Stimulated activated naive CD8-positive, alpha-beta T cell treated with anti-CD3 and anti-CD28 coated beads, Interleukin-15, Interleukin-2, amounts not matched to agents 100 ng/mL and 50 ng/mL, for 24 hours (primary cell): ENCODE results near the gene PTPRT.

Experiments
- H3K27ac Mint-ChIP-seq: one replicate; pipeline ENCODE4 v1.8.0; 2021; ENCODE audit warnings: mild to moderate bottlenecking, mixed read lengths
- H3K27me3 Mint-ChIP-seq: one replicate; pipeline ENCODE4 v1.8.0; 2021; ENCODE audit warnings: mixed read lengths
- H3K36me3 Mint-ChIP-seq: one replicate; pipeline ENCODE4 v1.8.0; 2021; ENCODE audit warnings: low read depth, mixed read lengths
- H3K4me1 Mint-ChIP-seq: one replicate; pipeline ENCODE4 v1.8.0; 2021; ENCODE audit warnings: low read depth, mixed read lengths
- H3K4me3 Mint-ChIP-seq: one replicate; pipeline ENCODE4 v1.8.0; 2021; ENCODE audit warnings: mild to moderate bottlenecking, mixed read lengths
- H3K9me3 Mint-ChIP-seq: one replicate; pipeline ENCODE4 v1.8.0; 2021; ENCODE audit warnings: mixed read lengths

PTPRT gene

DNA sequence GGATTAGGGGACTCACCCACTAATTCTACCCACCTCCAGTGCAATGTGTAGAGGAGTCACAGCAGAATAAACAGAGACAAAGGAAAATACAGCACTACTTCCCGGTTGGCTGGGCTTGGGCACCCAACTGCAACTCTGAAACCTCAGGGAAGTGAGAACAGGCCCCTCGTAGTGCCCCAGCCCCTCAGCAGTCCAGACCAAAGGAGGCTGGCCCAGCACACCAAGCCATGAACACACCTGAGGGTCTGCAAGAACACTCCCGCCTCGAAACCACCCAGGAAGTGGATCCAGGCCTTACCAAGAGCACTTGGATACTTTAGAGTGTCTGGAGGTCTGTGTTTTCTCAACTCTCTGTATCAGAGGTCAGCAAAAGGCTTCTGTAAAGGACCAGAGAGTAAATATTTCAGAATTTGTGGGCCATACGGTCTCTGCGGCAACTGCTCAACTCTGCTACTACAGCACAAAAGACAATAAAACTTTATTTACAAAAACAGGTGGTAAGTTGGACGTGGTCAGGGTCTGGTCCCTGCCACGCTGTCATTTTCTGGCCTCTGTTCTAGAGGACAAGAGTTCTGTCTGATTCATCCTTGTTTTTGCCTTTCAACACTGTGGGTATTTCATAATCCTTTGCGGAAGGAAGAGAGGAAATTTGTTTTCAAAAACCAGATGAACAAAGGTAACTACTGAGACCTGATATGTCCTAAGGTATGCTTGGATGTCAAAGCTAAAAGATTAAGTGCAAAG, 154.6 kb downstream of the PTPRT start:
- no peak overlapping the region for H3K27ac Mint-ChIP-seq
- H3K27me3 Mint-ChIP-seq: no peaks in the 10 kb centered on the region
- H3K4me3 Mint-ChIP-seq: no peak overlapping the region
- H3K4me1 Mint-ChIP-seq: no peaks in the 10 kb centered on the region
- peaks cover 4% of the 10 kb centered on the region for H3K9me3 Mint-ChIP-seq
- H3K36me3 Mint-ChIP-seq: no peaks in the 10 kb centered on the region

DNA sequence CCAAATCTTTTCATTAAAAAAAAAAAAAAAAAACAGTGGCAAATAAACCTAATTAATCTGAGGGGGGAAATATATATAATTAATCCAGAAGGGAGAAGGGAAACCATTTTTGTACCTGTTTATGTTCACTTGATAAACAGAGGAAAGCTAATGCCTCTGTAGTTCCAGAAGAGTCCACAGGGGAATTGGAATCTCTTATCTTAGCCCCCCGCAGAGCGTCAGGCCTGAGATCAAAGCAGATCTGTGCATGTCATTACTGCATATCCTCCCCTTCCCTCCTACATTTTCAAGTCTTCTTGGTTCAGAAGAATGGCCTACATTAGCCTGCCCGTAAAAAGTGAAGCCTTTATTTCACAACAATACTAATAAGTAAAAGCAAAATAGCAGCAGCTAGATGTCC, 157.2 kb downstream of the PTPRT start:
- Mint-ChIP-seq H3K4me1 (no peaks in the 10 kb centered on the region), H3K9me3 (no peaks in the 10 kb centered on the region), H3K36me3 (no peaks in the 10 kb centered on the region), H3K4me3 (no peak overlapping the region), H3K27ac (no peak overlapping the region), H3K27me3 (no peaks in the 10 kb centered on the region)

DNA sequence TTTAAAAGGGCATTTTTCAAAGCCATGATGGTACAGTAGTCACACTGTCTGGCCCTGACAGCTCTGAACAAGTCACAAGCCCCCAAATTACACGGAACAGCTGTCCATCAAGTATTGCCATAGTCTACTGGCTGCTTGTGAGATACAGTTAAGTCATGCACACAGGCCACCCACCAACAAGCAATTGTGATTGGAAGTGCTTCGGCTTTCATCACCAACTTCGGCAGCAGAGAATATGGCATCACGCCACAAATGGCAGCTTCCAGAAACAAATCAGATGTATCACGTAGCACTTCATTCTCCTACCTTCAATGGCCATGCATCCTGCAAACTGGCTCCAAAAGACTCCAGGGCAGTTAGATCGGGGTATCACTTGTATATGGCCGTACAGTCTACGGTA, 160.5 kb downstream of the PTPRT start:
- Mint-ChIP-seq H3K27me3 (no peaks in the 10 kb centered on the region), H3K36me3 (no peaks in the 10 kb centered on the region), H3K9me3 (no peaks in the 10 kb centered on the region), H3K27ac (no peak overlapping the region), H3K4me1 (no peaks in the 10 kb centered on the region), H3K4me3 (no peak overlapping the region)

DNA sequence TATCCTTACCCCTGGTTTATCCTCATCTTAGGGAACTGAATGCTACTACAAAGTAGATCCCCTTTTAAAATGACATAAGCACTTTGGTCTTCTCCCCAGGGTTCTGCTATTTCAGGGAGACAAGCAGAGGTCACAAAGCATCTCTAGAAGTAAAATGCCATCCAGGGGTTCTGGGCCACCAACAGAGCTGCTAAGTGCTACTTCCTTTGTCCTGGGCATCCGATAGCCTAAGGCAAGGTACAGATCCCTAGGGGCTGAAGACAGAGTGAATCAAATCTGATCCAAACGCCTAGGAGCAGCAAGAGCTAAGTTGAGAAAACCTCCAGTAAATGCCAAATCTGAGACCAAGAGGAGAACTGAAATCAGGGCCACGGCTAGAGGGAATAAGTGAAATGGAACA, 161.2 kb downstream of the PTPRT start:
- Mint-ChIP-seq H3K9me3 (no peaks in the 10 kb centered on the region), H3K4me3 (no peak overlapping the region), H3K27me3 (no peaks in the 10 kb centered on the region), H3K36me3 (no peaks in the 10 kb centered on the region), H3K4me1 (no peaks in the 10 kb centered on the region), H3K27ac (no peak overlapping the region)

DNA sequence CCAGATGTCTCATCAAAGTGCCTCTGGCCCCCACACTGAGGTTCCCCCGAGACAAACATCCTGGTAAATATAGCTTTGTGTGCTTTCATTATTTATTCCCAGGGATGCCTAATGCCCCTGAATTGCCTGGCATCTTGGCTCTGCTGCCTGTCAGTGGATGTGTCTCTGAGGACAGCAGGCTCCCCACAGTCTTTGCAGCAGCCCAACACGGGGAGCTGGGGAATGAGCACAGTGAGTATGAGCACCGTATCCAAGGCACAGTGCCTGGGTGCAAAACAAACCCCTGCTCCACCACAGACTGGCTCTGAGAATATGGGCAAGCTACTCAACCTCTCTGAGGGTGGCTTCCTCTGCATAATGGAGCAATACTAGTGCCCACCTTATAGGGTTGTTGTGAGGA, 165.9 kb downstream of the PTPRT start:
- Mint-ChIP-seq H3K4me3 (no peak overlapping the region), H3K27me3 (no peaks in the 10 kb centered on the region), H3K9me3 (no peaks in the 10 kb centered on the region), H3K27ac (no peak overlapping the region), H3K36me3 (no peaks in the 10 kb centered on the region), H3K4me1 (no peaks in the 10 kb centered on the region)

DNA sequence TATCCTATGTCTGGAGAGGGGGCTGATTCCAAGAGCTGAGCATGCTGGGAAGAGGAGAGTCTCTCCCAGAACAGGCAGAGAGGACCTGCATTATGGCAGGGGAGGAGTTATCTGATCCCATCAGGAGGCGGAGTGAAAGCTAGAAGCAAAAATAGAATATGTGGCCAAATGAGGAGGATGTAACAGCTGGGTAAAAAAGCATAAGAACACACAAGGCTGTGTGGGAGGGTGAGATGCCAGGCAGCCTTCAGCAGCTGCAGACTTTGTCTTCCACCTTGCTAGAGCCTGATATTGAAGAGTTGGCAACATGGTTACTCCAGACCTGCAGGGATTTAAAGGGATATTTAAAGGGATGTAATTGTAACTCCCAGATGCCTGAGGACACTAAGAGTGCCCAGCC, 167.1 kb downstream of the PTPRT start:
- Mint-ChIP-seq H3K4me3 (no peak overlapping the region), H3K27me3 (no peaks in the 10 kb centered on the region), H3K4me1 (no peaks in the 10 kb centered on the region), H3K9me3 (no peaks in the 10 kb centered on the region), H3K36me3 (no peaks in the 10 kb centered on the region), H3K27ac (no peak overlapping the region)

DNA sequence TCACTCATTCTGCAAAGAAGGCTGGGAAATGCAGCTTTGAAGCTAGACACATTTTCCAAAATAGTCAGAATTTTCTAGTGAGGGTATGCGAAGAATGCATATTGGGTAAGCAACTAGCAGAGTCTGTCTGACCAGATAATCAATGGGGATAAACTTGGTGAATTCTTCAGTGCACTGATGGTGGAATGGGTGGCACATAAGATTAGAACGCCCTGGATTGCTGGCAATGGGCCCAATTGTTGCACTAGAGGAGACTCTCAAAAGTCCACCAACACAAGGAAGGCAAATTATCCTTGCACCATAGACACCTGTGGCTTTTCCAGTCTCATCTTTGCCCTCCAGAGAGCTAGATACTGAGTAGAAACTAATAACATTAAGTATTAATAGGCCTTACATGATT, 167.6 kb downstream of the PTPRT start:
- no peaks in the 10 kb centered on the region for H3K4me1 Mint-ChIP-seq
- H3K27ac Mint-ChIP-seq: no peak overlapping the region
- H3K4me3 Mint-ChIP-seq: no peak overlapping the region
- no peaks in the 10 kb centered on the region for H3K27me3 Mint-ChIP-seq
- H3K36me3 Mint-ChIP-seq: no peaks in the 10 kb centered on the region
- H3K9me3 Mint-ChIP-seq: no peaks in the 10 kb centered on the region

DNA sequence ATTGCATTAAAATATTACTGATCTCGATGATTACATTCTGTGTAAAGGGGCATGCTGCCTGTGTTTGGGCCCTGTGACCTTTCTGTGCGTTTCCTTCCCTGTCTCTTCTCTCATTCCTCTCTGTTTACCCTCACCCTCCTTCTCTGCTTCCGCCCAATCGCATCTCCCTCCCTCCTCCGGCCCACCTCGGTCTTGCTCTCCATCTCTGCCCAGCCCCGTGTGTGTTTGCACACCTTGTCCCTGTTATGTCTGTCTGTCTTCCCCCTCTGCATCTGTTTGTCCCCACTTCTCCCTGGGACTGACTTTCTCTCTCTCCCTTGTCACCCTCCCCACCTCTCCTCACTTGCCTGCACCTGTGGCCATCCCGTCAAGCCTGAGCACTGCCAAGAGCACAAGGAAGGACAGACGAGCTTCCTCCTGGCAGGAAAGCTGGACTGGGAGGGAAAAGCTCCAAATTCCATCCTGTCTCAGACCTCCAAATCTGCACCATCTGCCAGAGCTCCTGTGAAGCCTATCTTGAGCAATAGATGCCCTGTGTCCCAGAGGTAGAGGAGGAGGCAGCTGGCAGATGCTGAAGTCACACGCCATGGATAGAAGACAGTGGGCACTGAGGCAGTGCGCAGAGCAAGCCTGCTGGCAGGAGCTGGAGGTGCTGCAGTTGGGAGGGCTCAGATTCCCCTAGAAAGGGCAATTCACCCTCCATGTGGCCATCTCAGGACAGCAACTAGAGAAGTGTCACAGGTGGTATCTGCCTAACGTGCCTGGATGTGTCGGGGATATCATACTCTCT, 172.3 kb downstream of the PTPRT start:
- Mint-ChIP-seq H3K27ac (no peak overlapping the region), H3K4me3 (no peak overlapping the region), H3K9me3 (no peaks in the 10 kb centered on the region)

DNA sequence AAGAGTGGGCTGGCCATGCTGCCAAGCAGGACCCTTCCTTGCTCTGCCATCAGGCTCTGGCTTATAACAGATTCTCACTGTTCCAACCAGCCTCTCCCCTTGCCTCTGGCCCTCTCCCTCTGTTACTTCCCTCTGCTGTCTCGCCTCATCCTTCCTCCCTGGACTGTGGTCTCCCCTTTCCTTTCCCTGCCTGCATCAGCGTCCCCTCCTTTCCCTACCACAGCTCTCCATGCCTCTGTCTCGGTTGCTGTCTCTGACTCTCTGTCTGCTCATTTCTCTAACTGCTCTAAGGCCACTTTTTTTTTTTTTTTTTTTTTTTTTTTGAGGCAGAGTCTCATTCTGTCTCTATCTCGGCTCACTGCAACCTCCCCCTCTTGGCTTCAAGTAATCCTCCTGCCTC, 173.4 kb downstream of the PTPRT start:
- Mint-ChIP-seq H3K4me1 (no peaks in the 10 kb centered on the region), H3K27me3 (no peaks in the 10 kb centered on the region), H3K36me3 (no peaks in the 10 kb centered on the region), H3K4me3 (no peak overlapping the region), H3K9me3 (no peaks in the 10 kb centered on the region), H3K27ac (no peak overlapping the region)

More for the DNA sequence above, 172.3 kb downstream of the PTPRT start:
- Mint-ChIP-seq H3K4me1 (no peaks in the 10 kb centered on the region), H3K27me3 (no peaks in the 10 kb centered on the region), H3K36me3 (no peaks in the 10 kb centered on the region)

DNA sequence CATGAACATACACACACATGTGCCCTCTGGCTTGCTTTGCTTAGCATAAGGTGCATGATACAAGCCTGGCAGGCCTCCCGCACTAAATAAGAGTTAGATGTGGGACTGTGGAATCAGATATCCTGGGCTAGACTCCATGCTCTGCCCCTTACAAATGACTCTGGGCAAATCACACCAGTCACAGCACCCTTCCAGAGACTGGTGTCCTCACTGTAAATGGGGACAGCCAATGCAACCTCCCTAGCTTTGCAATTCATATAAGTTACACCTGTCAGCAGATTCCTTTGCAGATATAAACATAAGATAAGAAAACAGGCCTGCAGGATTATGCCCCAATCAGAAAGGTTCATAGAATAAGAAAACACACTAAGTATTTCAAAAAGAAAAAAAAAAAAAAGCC, 174.1 kb downstream of the PTPRT start:
- H3K36me3 Mint-ChIP-seq: no peaks in the 10 kb centered on the region
- no peak overlapping the region for H3K4me3 Mint-ChIP-seq
- H3K27me3 Mint-ChIP-seq: no peaks in the 10 kb centered on the region
- no peaks in the 10 kb centered on the region for H3K4me1 Mint-ChIP-seq
- H3K9me3 Mint-ChIP-seq: no peaks in the 10 kb centered on the region
- no peak overlapping the region for H3K27ac Mint-ChIP-seq

DNA sequence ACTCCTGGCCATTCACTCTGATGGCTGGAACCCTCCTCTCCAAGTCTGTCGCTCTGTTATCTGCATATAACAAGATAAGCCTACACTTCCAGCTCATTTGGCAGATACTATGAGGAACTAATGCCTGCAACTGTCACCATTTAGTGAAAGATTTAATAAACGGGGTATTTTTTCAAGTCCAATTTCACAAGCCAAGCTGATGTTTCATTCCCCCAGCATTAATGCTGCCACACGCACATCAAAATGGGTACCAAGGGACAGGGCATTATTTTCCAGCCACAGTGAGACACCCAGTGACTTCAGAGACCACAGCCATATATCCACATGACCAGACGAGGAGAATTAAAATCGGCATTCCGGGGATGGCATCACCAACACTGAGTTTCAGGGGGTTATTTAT, 175.5 kb downstream of the PTPRT start:
- Mint-ChIP-seq H3K27me3 (no peaks in the 10 kb centered on the region), H3K4me3 (no peak overlapping the region), H3K36me3 (no peaks in the 10 kb centered on the region), H3K9me3 (peaks cover 10% of the 10 kb centered on the region), H3K4me1 (no peaks in the 10 kb centered on the region), H3K27ac (no peak overlapping the region)

DNA sequence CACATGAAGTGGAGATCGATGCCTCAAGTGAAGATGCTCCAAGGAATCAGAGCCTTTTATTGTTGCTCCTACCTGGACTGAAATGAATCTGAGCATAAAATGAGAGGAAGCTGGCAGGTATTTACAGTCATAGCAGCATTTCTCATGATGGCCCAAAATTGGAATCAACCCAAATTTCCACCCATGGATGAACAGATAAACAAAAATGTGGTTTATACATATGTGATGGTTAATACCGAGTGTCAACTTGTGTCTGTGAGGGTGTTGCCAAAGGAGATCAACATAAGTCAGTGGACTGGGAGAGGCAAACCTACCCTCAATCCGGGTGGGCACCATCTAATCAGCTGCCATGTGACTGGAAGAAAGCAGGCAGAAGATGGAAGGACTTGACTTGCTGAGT, 178.2 kb downstream of the PTPRT start:
- no peaks in the 10 kb centered on the region for H3K27me3 Mint-ChIP-seq
- H3K27ac Mint-ChIP-seq: no peak overlapping the region
- no peaks in the 10 kb centered on the region for H3K36me3 Mint-ChIP-seq
- no peak overlapping the region for H3K4me3 Mint-ChIP-seq
- peaks cover 10% of the 10 kb centered on the region for H3K9me3 Mint-ChIP-seq
- no peaks in the 10 kb centered on the region for H3K4me1 Mint-ChIP-seq

DNA sequence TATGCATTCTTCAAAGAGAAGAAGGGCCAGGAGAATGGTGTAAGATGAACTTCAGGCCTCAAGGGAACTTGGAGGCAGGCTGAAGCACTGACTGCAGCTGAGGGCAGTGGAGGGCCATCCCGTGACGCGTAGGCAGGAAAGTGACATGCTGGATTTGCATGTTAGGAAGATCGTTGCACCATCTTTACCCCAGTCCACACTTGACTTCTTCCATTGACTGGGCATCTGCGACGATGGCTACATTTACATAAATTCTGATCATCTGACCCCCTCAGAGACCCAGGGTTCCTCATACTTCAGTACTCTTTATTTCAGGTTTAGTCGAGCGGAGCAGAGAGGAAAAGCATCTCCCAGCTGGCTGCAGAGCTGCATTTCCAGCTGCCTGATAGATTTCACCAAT, 180.2 kb downstream of the PTPRT start:
- no peaks in the 10 kb centered on the region for H3K4me1 Mint-ChIP-seq
- H3K27me3 Mint-ChIP-seq: no peaks in the 10 kb centered on the region
- no peaks in the 10 kb centered on the region for H3K36me3 Mint-ChIP-seq
- H3K9me3 Mint-ChIP-seq: peaks cover 10% of the 10 kb centered on the region
- no peak overlapping the region for H3K4me3 Mint-ChIP-seq
- H3K27ac Mint-ChIP-seq: no peak overlapping the region

DNA sequence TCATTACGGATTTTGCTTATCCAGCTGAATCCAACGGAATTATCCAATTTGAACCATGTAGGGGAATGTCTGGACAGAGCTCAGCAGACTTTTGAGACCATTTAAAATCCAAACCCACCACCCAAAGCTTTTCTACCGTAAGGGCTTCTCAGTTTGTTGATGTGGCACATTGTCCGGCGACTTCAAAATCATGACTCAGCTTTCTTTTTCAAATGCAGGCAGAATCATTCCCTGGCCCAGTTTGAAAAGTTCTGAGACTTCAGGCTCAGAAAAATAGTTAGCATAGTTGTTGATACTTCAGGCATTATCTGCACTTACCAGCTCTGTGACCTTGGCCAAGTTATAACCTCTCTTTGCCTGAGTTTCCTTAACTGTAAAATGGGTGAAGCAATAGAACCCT, 182.2 kb downstream of the PTPRT start:
- Mint-ChIP-seq H3K4me1 (no peaks in the 10 kb centered on the region), H3K27ac (no peak overlapping the region), H3K4me3 (no peak overlapping the region), H3K36me3 (no peaks in the 10 kb centered on the region), H3K27me3 (no peaks in the 10 kb centered on the region), H3K9me3 (peaks cover 14% of the 10 kb centered on the region)

DNA sequence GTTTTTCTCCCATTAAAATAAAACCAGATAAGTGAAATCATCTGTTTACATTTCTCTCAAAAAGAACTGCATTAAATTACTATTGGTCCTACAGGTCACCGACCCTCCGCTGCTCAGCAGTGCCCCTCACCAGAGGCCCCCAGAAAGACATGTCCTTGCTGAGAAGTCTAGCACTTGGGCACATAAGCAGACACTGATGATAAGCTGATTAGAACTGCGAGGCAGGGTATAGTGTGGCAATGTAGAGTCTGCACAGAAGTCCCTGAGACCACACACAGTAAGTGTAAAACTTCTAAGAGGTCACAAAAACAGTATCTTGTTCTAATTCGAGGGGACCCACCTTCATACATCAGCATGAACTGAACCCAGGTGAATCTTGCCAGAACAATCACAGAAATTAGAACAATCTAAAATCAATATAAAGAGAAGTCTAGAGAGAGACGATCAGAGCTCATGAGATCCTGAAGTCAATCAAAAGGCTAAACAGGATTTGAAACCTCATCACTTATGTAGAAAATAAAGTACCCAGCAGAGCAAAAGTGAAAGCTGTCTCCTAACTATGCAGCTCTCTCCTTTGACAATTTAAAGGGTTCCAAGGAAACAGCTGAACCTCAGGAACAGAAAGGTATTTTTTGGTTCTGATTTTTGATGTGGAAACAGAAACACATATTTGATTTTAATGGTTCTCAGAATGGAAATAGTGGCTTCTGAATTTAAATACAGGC, 182.9 kb downstream of the PTPRT start:
- Mint-ChIP-seq H3K4me3 (no peak overlapping the region), H3K27ac (no peak overlapping the region), H3K36me3 (no peaks in the 10 kb centered on the region), H3K4me1 (no peaks in the 10 kb centered on the region), H3K9me3 (peaks cover 14% of the 10 kb centered on the region), H3K27me3 (no peaks in the 10 kb centered on the region)
